HepG2 (cell line): ENCODE results near the gene LIPE. TPM values are rescaled to one million over a fixed set of nuclear protein-coding genes. Genes with fewer than 3 reads are reported as not detected.
"Not testable (repeated sequence)": the region's sequence is repeated elsewhere in the genome, so short reads cannot be mapped to it uniquely, and the experiment has no call there.

ENCODE experiments used
- ATAC-seq: fragments of 200-7000 bp; cut with Tn5 transposase; 3 replicates; pipeline ENCODE4 v1.9.1; 2020; ENCODE audit warnings: mild to moderate bottlenecking, moderate library complexity
- BruUV-seq: library from RNA; stranded (reverse); fragments of 400-500 nt; replicated peaks from 2 replicates; lab custom pipeline; 2021; lab: Mats Ljungman, UMichigan
- CTCF ChIA-PET: fragments of 300-600 bp; formaldehyde crosslinking; extraction: SDS; loops from one replicate; lab custom pipeline; 2021; ENCODE audit warnings: low total read pairs, inconsistent platforms, low intra/inter-chr PET ratio; lab: Yijun Ruan, JAX
- POLR2A ChIA-PET: fragments of 350-600 bp; sonication (Branson Sonifier 250); formaldehyde crosslinking; loops from one replicate; lab custom pipeline; 2020; ENCODE audit warnings: antibody characterized with exemption, inconsistent platforms; lab: Yijun Ruan, JAX
- DNase-seq: peaks from one replicate; pipeline ENCODE4 v3.0.0-alpha.2; 2015; ENCODE audit warnings: low spot score
- FAIRE-seq: peaks from 3 replicates; lab custom pipeline; 2011; peaks lifted over from hg19 to GRCh38; lab: Jason Lieb, UNC
- H2AFZ ChIP-seq: one replicate; pipeline ENCODE4 v1.6.1; 2011; ENCODE audit warnings: low read length, inconsistent platforms
- H3K27ac ChIP-seq: fragments of 300-600 bp; 3 replicates; pipeline ENCODE4 v1.8.0; 2011; ENCODE audit warnings: mixed run types, mild to moderate bottlenecking, mixed read lengths, low read length, inconsistent platforms; ENCODE audit not compliant: insufficient read depth; ENCODE audit errors: extremely low read length
- H3K27me3 ChIP-seq, 2 experiments: fragments of 200-600 bp in 1 of 2; 2 replicates in 1 of 2; 3 replicates in 1 of 2; pipeline versions ENCODE4 v1.6.0 to v1.8.0; 2011; ENCODE audit warnings: low read length in 2 of 2, mild to moderate bottlenecking in 2 of 2, moderate library complexity in 2 of 2, inconsistent platforms in 1 of 2; ENCODE audit not compliant: insufficient read depth in 2 of 2, control insufficient read depth in 1 of 2
- H3K36me3 ChIP-seq, 2 experiments: fragments of 200-600 bp in 1 of 2; replicated peaks in 1 of 2; 2 replicates in 1 of 2; 3 replicates in 1 of 2; pipeline versions ENCODE4 v1.5.1 to v1.8.0; 2011; ENCODE audit warnings: low read length in 2 of 2, inconsistent platforms in 1 of 2; ENCODE audit not compliant: insufficient read depth in 2 of 2, control insufficient read depth in 1 of 2
- H3K4me1 ChIP-seq: 2 replicates; pipeline ENCODE4 v1.5.1; 2012; ENCODE audit warnings: low read length, inconsistent platforms; ENCODE audit not compliant: insufficient read depth
- H3K4me2 ChIP-seq: 2 replicates; pipeline ENCODE4 v1.6.0; 2011; ENCODE audit warnings: low read depth, low read length, inconsistent platforms
- H3K4me3 ChIP-seq, 3 experiments: fragments of 200-600 bp in 1 of 3; sonication (generic), shearing (Covaris generic) in 1 of 3; replicated peaks in 1 of 3; 2 replicates each; pipeline ENCODE4 v1.5.1; 2011 to 2016; ENCODE audit warnings: low read length in 3 of 3, inconsistent platforms in 2 of 3, low read depth in 2 of 3, mild to moderate bottlenecking in 2 of 3, control low read depth in 1 of 3, mixed read lengths in 1 of 3; ENCODE audit not compliant: insufficient read depth in 1 of 3
- H3K79me2 ChIP-seq: one replicate; pipeline ENCODE4 v1.6.1; 2011; ENCODE audit warnings: low read length, inconsistent platforms; ENCODE audit not compliant: insufficient read depth
- H3K9ac ChIP-seq: 2 replicates; pipeline ENCODE4 v1.6.0; 2011; ENCODE audit warnings: mild to moderate bottlenecking, low read depth, low read length, inconsistent platforms; ENCODE audit not compliant: insufficient read depth
- H3K9me3 ChIP-seq: 2 replicates; pipeline ENCODE4 v1.5.1; 2012; ENCODE audit warnings: mild to moderate bottlenecking, low read length
- H4K20me1 ChIP-seq: 2 replicates; pipeline ENCODE4 v1.6.0; 2011; ENCODE audit warnings: inconsistent platforms, mild to moderate bottlenecking, low read length, moderate library complexity; ENCODE audit not compliant: insufficient read depth
- FOXA3 ChIP-seq: IDR thresholded peaks from 2 replicates; pipeline ENCODE4 v1.6.1; 2016; ENCODE audit warnings: missing genetic modification reagents, missing compliant biosample characterization
- FOXO4 ChIP-seq: sonication (generic); formaldehyde crosslinking; conservative IDR thresholded peaks from 2 replicates; pipeline ENCODE4 v1.8.1; 2023; ENCODE audit warnings: missing genetic modification reagents
- SKIL ChIP-seq: sonication (generic); formaldehyde crosslinking; IDR thresholded peaks from 2 replicates; pipeline ENCODE4 v1.8.0; 2022; ENCODE audit warnings: missing genetic modification reagents, mild to moderate bottlenecking, moderate library complexity, borderline replicate concordance
- ZNF12 ChIP-seq: sonication (generic); formaldehyde crosslinking; IDR thresholded peaks from 2 replicates; pipeline ENCODE4 v1.5.0; 2020; ENCODE audit warnings: missing genetic modification reagents
- ZNF230 ChIP-seq: sonication (generic); formaldehyde crosslinking; IDR thresholded peaks from 2 replicates; pipeline ENCODE4 v1.4.0; 2020; ENCODE audit warnings: mild to moderate bottlenecking, missing genetic modification reagents
- WGBS: methylation state at CpG from one replicate; pipeline ENCODE4 v1.1.6; 2017; ENCODE audit warnings: low lambda C conversion rate; 5-methylcytosine and 5-hydroxymethylcytosine counted together
- in situ Hi-C: cut with HindIII; loops from 2 replicates; pipeline ENCODE4 v1.10.0; 2017; ENCODE audit warnings: low pct_unique_long_range_greater_than_20kb; ENCODE audit not compliant: extremely low pct_ligation_motif_present
- intact Hi-C: fragments of 100-400 bp; cut with micrococcal nuclease; formaldehyde crosslinking; loops from one replicate; pipeline ENCODE4 v1.10.0; 2022; ENCODE audit not compliant: unreplicated experiment
- polyA plus RNA-seq, 8 experiments: library from polyadenylated mRNA; depleted of rRNA in 3 of 8; stranded (reverse) in 7 of 8; unstranded in 1 of 8; fragments of >200 nt; fragmentation: Illumina TruSeq in 4 of 8; extraction: Trizol in 4 of 8; gene quantifications; 2 replicates each; pipeline versions ENCODE4 v1.2.1 to v1.2.3, GENCODE V29; 2011 to 2016; ENCODE audit warnings: low read depth in 4 of 8, missing spikeins in 1 of 8, mixed read lengths in 1 of 8; ENCODE audit not compliant: insufficient read depth in 1 of 8
- total RNA-seq, 5 experiments: library from RNA; depleted of rRNA; stranded (reverse); fragments of >200 nt; fragmentation: Illumina TruSeq; extraction: Trizol; gene quantifications; 2 replicates each; pipeline ENCODE4 v1.2.3, GENCODE V29; 2016; ENCODE audit warnings: low read depth in 1 of 5

Gene LIPE
- total and polyA plus RNA-seq, 2 of the 13 experiments (the other 11 are each of a cell fraction or from before 2014, with no cell fraction given), result not detected

DNA sequence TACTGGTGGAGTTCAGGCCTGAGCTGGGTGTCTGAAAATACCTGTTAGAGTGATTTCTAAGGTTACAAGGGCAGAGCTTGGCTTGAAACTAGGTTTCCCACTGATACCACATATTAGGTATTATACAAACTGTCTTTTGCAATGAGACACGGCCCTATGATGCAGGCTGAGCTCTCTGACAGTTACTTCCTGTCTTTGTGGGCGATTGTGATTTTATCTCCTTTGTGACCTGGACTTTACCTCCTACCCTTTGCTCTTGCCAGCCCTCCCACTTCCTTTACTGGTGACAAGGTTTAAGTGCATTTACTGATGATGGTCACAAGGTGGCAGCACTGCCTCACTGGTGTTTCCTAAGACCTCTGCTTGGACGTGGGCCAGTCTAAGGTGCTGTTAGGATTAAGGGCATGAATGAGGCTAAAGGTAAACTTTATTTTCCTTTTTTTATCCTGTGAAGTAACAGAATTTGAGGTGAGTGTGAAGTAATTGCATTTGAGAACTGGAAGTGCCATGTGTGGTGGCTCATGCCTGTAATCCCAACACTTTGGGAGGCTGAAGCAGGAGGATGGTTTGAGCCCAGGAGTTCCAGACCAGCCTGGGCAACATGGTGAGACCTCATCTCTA is 23.2 kb upstream of the LIPE start (continued):
- peak; percentile 62; the same call in 1 of the 2 replicates for TF ChIP-seq SKIL (CRISPR knock-in tag)

GRCh38 chr19:42448306-42448705 is 21.1 kb upstream of the LIPE start:
- WGBS, result 33% methylated on average over 5 of the region's 5 CpGs
- H3K9ac ChIP-seq, ATAC-seq, H3K9me3 ChIP-seq, H3K4me2 ChIP-seq, BruUV-seq, H3K4me3 ChIP-seq, H3K27ac ChIP-seq, CTCF ChIA-PET, in situ Hi-C loops, H3K79me2 ChIP-seq, H3K36me3 ChIP-seq, H2AFZ ChIP-seq, FAIRE-seq, H4K20me1 ChIP-seq, DNase-seq, H3K27me3 ChIP-seq, intact Hi-C loops: not testable (repeated sequence)
- H3K4me1 ChIP-seq, result peaks cover 94% of the 10 kb centered on the region
- POLR2A ChIA-PET, result interaction anchor here (1.5 kb wide), 1 partner anchor 80 kb away, joined by 4 read pairs; the partner anchor contains the start of gene CEACAM1
- TF ChIP-seq FOXA3, result peak; percentile 36; the same call in 1 of the 2 replicates
- TF ChIP-seq ZNF12 (CRISPR knock-in tag), result peak; percentile 91

GRCh38 chr19:42445948-42446347 is 18.8 kb upstream of the LIPE start:
- intact Hi-C loops (no loop called here), in situ Hi-C loops (no loop called here)
- Histone ChIP-seq H3K4me2 (no peak overlapping the region), H2AFZ (no peak overlapping the region), H3K36me3 (no peaks in the 10 kb centered on the region), H3K4me3 (no peak overlapping the region), H3K4me1 (peaks cover 94% of the 10 kb centered on the region), H3K27me3 (no peaks in the 10 kb centered on the region), H3K27ac (no peak overlapping the region), H3K9me3 (no peaks in the 10 kb centered on the region), H3K9ac (no peak overlapping the region), H4K20me1 (no peaks in the 10 kb centered on the region), H3K79me2 (no peaks in the 10 kb centered on the region)
- DNase-seq (no peak), FAIRE-seq (no peak), ATAC-seq (no peak)
- WGBS, result 88% methylated on average over 7 of the region's 7 CpGs
- CTCF ChIA-PET, result no interaction called here
- BruUV-seq, result no TSS peak
- POLR2A ChIA-PET, result interaction anchor here (1.1 kb wide), 1 partner anchor 22 kb away, joined by 3 read pairs; no protein-coding TSS in a partner anchor
- TF ChIP-seq FOXO4 (CRISPR knock-in tag) (0 out of 2 replicates have a peak, but pooled peaks have one; percentile 32), ZNF230 (CRISPR knock-in tag) (no peak)
